Astrocyte (in vitro differentiated cells and primary cell): ENCODE data around the gene ZG16. TPM values are rescaled to one million over a fixed set of nuclear protein-coding genes. Genes with fewer than 3 reads are reported as not detected.

ENCODE experiments used
- DNase-seq: peaks from one replicate; pipeline ENCODE4 v3.0.0-alpha.2; 2010; ENCODE audit warnings: low read depth
- FAIRE-seq: peaks from 2 replicates; lab custom pipeline; 2011; peaks lifted over from hg19 to GRCh38; lab: Jason Lieb, UNC
- H2AFZ ChIP-seq: 2 replicates; pipeline ENCODE4 v1.6.0; 2012; ENCODE audit warnings: low read depth, low read length, inconsistent platforms
- H3K27ac ChIP-seq: 2 replicates; pipeline ENCODE4 v1.5.1; 2011; ENCODE audit warnings: low read depth, low read length, inconsistent platforms
- H3K27me3 ChIP-seq: 2 replicates; pipeline ENCODE4 v1.6.0; 2011; ENCODE audit warnings: low read length, inconsistent platforms; ENCODE audit not compliant: insufficient read depth
- H3K36me3 ChIP-seq: 2 replicates; pipeline ENCODE4 v1.5.1; 2011; ENCODE audit warnings: low read length, inconsistent platforms; ENCODE audit not compliant: insufficient read depth
- H3K4me1 ChIP-seq: 2 replicates; pipeline ENCODE4 v1.5.1; 2011; ENCODE audit warnings: low read length, inconsistent platforms; ENCODE audit not compliant: insufficient read depth
- H3K4me2 ChIP-seq: 2 replicates; pipeline ENCODE4 v1.6.0; 2012; ENCODE audit warnings: low read length, inconsistent platforms
- H3K4me3 ChIP-seq: 2 replicates; pipeline ENCODE4 v1.5.1; 2011; ENCODE audit warnings: low read depth, mild to moderate bottlenecking, low read length, inconsistent platforms; ENCODE audit not compliant: insufficient read depth
- H3K79me2 ChIP-seq: 2 replicates; pipeline ENCODE4 v1.6.0; 2012; ENCODE audit warnings: mild to moderate bottlenecking, low read length, inconsistent platforms; ENCODE audit not compliant: insufficient read depth
- H3K9ac ChIP-seq: 2 replicates; pipeline ENCODE4 v1.6.0; 2012; ENCODE audit warnings: mild to moderate bottlenecking, low read length, inconsistent platforms
- H3K9me3 ChIP-seq: 2 replicates; pipeline ENCODE4 v1.5.1; 2012; ENCODE audit warnings: low read depth, mild to moderate bottlenecking, low read length, inconsistent platforms; ENCODE audit not compliant: insufficient read depth
- H4K20me1 ChIP-seq: 2 replicates; pipeline ENCODE4 v1.6.0; 2012; ENCODE audit warnings: low read length, inconsistent platforms; ENCODE audit not compliant: insufficient read depth
- H3K27ac Mint-ChIP-seq: one replicate; pipeline ENCODE4 v1.8.0; 2021; ENCODE audit warnings: mild to moderate bottlenecking, mixed read lengths; ENCODE audit not compliant: unreplicated experiment
- H3K27me3 Mint-ChIP-seq: one replicate; pipeline ENCODE4 v1.8.0; 2021; ENCODE audit warnings: low read depth, mixed read lengths; ENCODE audit not compliant: unreplicated experiment
- H3K36me3 Mint-ChIP-seq: one replicate; pipeline ENCODE4 v1.8.0; 2021; ENCODE audit warnings: low read depth, mixed read lengths; ENCODE audit not compliant: unreplicated experiment
- H3K4me1 Mint-ChIP-seq: one replicate; pipeline ENCODE4 v1.8.0; 2021; ENCODE audit warnings: low read depth, mixed read lengths; ENCODE audit not compliant: unreplicated experiment
- H3K4me3 Mint-ChIP-seq: one replicate; pipeline ENCODE4 v1.8.0; 2021; ENCODE audit warnings: mild to moderate bottlenecking, moderate library complexity, mixed read lengths; ENCODE audit not compliant: unreplicated experiment
- H3K9me3 Mint-ChIP-seq: one replicate; pipeline ENCODE4 v1.8.0; 2021; ENCODE audit warnings: mild to moderate bottlenecking, mixed read lengths; ENCODE audit not compliant: unreplicated experiment
- EZH2 ChIP-seq: IDR thresholded peaks from 2 replicates; pipeline ENCODE4 v1.6.1; 2012; ENCODE audit warnings: mild to moderate bottlenecking, low read length, inconsistent platforms; ENCODE audit not compliant: insufficient read depth
- total RNA-seq: library from RNA; stranded (reverse); gene quantifications from 2 replicates; pipeline ENCODE4 v1.2.1, GENCODE V29; 2021
- TF ChIP-seq, protein P1 (sequence below): IDR thresholded peaks from 2 replicates; pipeline ENCODE4 v1.5.1; 2011; ENCODE audit warnings: low read depth, mild to moderate bottlenecking, inconsistent platforms, low read length, moderate library complexity; ENCODE audit not compliant: insufficient read depth

ZG16 gene
- total RNA-seq, 1 donor from 2014 or later, result not detected

DNA sequence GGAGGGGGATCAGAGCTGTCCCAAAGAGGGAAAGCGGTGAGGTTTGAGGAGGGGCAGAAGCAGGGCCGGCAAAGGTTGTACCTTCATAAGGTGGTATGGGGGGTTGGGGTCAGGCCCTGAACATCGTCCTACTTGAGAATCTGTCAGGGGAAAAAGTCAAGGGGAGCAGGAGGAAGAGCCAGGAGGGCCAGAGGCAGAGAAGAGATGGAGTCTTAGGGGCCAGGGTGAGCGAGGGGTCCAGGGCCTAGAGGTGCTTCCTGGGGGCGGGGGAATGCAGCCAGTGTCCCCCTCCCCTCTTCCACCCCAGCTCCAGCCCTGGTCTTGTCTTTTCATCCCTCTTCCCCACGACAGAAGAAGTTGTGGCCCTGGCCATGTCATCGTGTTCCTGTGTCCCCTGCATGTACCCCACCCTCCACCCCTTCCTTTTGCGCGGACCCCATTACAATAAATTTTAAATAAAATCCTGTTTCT lies 32.7 kb downstream of the ZG16 start:
- Histone ChIP-seq H3K4me3 (no peak overlapping the region), H4K20me1 (peaks cover 34% of the 10 kb centered on the region), H3K9me3 (no peaks in the 10 kb centered on the region), H3K79me2 (peaks cover 36% of the 10 kb centered on the region), H2AFZ (no peak overlapping the region), H3K27me3 (no peaks in the 10 kb centered on the region), H3K9ac (peak overlapping the region; percentile 84), H3K4me2 (peak overlapping the region; percentile 93), H3K36me3 (no peaks in the 10 kb centered on the region), H3K27ac (peak overlapping the region; percentile 40), H3K4me1 (peaks cover 37% of the 10 kb centered on the region)
- H3K4me1 Mint-ChIP-seq, result peaks cover 34% of the 10 kb centered on the region
- peaks cover 9% of the 10 kb centered on the region for H3K36me3 Mint-ChIP-seq
- TF ChIP-seq EZH2, result no peak
- TF ChIP-seq, protein P1, sequence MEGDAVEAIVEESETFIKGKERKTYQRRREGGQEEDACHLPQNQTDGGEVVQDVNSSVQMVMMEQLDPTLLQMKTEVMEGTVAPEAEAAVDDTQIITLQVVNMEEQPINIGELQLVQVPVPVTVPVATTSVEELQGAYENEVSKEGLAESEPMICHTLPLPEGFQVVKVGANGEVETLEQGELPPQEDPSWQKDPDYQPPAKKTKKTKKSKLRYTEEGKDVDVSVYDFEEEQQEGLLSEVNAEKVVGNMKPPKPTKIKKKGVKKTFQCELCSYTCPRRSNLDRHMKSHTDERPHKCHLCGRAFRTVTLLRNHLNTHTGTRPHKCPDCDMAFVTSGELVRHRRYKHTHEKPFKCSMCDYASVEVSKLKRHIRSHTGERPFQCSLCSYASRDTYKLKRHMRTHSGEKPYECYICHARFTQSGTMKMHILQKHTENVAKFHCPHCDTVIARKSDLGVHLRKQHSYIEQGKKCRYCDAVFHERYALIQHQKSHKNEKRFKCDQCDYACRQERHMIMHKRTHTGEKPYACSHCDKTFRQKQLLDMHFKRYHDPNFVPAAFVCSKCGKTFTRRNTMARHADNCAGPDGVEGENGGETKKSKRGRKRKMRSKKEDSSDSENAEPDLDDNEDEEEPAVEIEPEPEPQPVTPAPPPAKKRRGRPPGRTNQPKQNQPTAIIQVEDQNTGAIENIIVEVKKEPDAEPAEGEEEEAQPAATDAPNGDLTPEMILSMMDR, result no peak
- no peaks in the 10 kb centered on the region for H3K27me3 Mint-ChIP-seq
- FAIRE-seq (no peak), DNase-seq (no peak)
- no peaks in the 10 kb centered on the region for H3K9me3 Mint-ChIP-seq
- H3K4me3 Mint-ChIP-seq, result peak overlapping the region; percentile 69
- peak overlapping the region; percentile 78 for H3K27ac Mint-ChIP-seq

DNA sequence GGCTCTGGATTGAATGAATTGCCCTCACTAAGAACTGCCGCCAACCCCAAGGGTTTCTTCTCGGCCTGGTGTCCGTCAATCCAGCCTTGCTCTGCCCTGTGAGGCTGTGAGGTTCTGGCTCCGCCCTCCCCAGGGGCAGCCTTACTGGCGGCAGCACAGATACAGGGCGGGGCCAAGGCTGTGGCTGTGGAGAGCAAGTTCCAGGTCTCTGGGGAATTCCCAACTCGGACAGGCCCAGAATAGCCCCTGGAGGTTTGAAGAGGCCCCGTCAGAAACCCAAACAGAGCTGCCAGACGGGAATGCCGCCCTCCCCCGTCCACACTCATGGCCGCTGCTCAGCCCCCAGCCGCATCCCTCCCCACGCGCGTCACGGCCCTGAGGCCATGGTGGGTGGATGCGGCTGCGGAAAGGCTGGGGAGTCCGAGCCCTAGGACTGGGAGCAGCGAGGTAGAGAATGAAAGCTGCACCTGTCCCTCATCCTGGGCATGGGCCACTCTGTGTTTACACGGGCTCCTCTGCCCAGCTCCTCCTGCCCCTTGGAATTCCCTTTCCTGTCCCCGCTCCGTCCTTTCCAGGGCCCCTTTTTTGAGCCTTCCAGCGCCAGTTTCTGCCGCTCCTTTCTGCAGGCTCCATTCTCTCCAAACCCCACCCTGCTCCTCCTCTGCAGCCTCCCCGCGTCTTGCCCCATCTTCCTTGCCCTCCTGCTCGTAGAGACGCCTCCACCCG lies 33.3 kb downstream of the ZG16 start:
- TF ChIP-seq, protein P1, result no peak
- TF ChIP-seq EZH2, result no peak
- H3K4me3 Mint-ChIP-seq, result peak overlapping the region; percentile 81
- H3K4me1 Mint-ChIP-seq, result peaks cover 34% of the 10 kb centered on the region
- Histone ChIP-seq H2AFZ (no peak overlapping the region), H3K9me3 (no peaks in the 10 kb centered on the region), H3K9ac (peak overlapping the region; percentile 84), H4K20me1 (peaks cover 34% of the 10 kb centered on the region), H3K4me2 (peak overlapping the region; percentile 93), H3K36me3 (no peaks in the 10 kb centered on the region), H3K4me3 (peak overlapping the region; percentile 46), H3K27ac (peak overlapping the region; percentile 64), H3K27me3 (no peaks in the 10 kb centered on the region), H3K79me2 (peaks cover 37% of the 10 kb centered on the region), H3K4me1 (peaks cover 37% of the 10 kb centered on the region)
- DNase-seq (peak; percentile 95), FAIRE-seq (no peak)
- peak overlapping the region; percentile 93 for H3K27ac Mint-ChIP-seq
- H3K36me3 Mint-ChIP-seq, result peaks cover 9% of the 10 kb centered on the region
- no peaks in the 10 kb centered on the region for H3K9me3 Mint-ChIP-seq
- no peaks in the 10 kb centered on the region for H3K27me3 Mint-ChIP-seq
